A172 (cell line): Measurements from ENCODE around the gene RGL3. TPM values are rescaled to one million over a fixed set of nuclear protein-coding genes. Genes with fewer than 3 reads are reported as not detected.
"Not testable (repeated sequence)": the region's sequence is repeated elsewhere in the genome, so short reads cannot be mapped to it uniquely, and the experiment has no call there.

Experiments used
- DNase-seq: peaks from one replicate; pipeline ENCODE4 v3.0.0-alpha.2; 2015; ENCODE audit warnings: low spot score
- total RNA-seq: library from RNA; depleted of rRNA; stranded (reverse); fragments of >200 nt; shearing (Covaris generic); gene quantifications from 2 replicates; pipeline ENCODE4 v1.2.3, GENCODE V29; 2014

RGL3 gene
- total RNA-seq, 1 experiment from 2014 or later = 4.8 TPM

DNA sequence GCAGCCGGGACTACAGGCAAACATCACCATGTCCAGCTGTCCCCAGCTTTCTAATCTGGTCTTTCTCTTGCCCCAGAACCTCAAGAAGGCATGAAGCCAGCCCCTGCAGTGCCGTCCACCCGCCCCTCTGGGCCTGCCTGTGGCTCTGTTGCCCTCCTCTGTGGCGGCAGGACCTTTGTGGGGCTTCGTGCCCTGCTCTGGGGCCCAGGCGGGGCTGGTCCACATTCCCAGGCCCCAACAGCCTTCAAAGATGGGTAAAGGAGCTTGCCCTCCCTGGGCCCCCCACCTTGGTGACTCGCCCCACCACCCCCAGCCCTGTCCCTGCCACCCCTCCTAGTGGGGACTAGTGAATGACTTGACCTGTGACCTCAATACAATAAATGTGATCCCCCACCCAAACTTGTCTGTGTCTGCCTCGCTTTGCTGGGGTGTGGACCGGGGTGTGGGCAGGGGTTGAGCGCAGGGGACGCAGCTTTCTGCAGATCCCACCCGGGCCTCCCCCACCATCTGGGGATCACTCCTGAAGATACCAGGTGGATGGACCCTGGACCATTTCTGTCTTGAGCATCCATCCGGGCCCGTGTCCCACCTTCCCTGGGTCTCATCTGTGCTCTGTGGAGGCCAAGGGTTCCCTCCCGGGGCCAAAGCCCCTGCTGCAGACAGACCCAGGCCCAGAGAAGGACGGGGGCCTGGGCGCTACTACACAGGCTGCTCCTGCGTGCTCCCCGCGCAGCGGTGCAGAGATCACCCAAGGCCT lies 31.6 kb upstream of the RGL3 start:
- no peak for DNase-seq

- DNase-seq = no peak
These were observed 29.9 kb upstream of the RGL3 start for GRCh38 chr19:11448923-11449554.

- DNase-seq = no peak
These were observed 29.3 kb upstream of the RGL3 start for GRCh38 chr19:11448410-11448809.

DNA sequence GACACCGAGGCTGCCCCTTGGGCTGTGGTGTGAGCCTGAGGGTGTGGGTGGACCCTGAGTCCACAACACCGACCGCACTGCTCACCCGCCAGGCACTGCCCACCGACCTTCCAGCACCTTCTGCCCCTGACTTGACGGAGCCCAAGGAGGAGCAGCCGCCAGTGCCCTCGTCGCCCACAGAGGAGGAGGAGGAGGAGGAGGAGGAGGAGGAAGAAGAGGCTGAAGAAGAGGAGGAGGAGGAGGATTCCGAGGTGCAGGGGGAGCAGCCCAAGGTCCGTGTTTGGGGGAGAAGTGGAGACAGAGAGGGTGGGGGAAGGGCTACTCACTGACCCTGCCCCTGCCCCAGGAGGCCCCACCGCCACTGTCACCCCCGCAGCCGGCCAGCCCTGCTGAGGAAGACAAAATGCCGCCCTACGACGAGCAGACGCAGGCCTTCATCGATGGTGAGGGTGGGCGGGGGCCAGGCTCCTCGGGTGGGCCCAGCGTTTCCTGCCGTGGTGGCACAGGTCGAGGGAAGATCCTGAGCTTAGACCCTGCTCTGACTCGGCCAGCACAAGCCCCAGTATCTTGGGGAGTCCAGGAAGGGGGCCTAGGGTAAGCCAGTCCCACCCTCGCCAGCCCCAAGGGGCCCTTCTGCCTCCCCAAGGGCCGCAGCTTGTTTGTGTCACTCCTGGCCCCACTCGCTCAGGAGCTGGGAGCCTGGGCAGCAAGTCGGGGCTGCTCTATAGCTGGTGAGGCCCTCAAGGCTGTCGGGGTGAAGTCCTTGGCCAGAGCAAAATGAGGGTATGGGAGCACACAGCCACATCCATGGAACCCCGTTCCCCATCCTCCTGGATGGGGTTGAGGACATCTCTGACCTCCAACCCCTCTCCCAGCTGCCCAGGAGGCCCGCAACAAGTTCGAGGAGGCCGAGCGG lies 28.5 kb upstream of the RGL3 start:
- DNase-seq = no peak

DNA sequence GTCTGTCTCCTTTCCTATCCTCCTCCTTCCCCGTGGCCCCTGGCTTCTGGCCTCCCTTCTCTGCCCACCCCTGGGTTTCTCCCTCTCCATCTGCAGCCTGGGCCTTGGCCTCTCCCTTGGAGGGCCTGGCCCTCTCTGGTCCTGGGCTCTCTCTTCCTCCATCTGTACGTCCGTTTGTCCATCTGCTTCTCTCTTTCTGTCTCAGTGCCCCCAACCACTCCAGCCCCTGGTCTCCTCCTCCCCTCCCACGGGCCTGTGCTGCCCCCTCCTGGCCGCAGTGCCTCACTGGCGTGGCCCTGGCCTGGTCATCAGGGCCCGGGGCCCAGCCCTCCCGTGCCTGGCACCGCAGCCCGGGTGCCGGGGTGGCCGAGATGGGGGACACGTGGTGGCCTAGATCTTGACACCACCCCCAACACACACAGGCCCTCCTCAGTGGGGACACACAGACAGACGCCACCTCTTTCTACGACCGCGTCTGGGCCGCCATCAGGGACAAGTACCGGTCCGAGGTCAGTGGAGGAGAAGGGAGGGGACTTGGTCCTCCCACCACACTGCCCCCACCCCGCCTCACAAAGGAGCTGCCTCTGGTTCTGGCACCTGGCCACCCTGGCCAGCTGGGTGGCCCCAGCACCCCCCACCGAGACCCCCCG lies 27.7 kb upstream of the RGL3 start:
- DNase-seq = no peak

DNA sequence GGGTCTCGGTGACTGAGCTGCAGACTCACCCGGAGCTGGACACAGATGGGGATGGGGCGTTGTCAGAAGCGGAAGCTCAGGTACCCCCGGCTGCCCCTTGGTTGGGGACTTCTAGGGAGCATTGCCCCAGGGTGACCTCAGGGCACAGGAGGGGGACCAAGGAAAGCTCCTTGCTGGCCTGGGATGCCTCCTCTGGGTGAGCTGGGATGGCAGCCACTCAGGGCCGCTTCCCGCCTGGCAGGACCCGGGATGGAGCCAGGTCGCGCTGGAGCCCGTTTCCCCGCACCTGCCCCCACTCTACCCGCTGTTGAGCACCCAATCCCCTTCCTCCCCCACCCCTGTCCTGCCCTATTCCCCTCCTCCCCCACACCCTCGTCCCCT lies 27.1 kb upstream of the RGL3 start:
- DNase-seq = no peak

DNA sequence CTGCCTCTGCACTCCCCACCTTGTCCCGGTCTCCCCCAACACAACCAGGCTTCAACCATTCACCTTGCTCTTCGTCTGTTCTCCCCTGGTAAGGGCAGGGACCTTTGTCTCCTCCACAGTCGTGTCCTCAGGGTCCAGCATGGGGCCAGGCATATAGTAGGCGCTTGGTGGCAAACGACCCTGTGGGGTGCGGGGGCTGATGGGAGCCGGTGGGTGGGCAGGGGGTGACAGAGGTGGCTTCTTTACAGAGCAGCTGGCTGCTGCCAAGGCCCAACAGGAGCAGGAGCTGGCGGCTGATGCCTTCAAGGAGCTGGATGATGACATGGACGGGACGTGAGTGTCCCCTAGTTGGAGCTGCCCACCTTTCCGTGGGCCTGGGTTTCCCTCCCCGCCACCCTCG lies 26.0 kb upstream of the RGL3 start:
- no peak for DNase-seq

DNA sequence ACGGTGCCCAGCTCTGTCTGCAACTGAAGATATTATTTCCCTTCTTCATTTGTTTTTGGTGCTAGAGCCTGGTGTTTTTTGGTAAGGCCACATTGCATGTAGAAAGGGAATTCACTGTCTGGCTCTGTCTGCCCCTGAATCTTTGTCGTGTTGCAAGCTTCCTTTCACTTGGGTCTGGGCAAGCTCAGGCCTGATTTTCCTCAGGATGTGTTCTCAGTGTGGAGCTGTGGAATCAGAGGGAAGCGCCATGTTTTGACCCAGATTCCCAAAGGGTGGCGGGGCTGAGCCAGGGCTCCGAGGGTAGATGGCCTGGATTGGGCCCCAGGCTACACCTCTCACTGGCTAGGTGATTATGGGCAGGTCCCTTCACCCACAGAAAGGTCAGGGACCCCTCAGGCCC lies 24.9 kb upstream of the RGL3 start:
- no peak for DNase-seq

- DNase-seq = no peak
These were observed 18.8 kb upstream of the RGL3 start for GRCh38 chr19:11437955-11438354.

DNA sequence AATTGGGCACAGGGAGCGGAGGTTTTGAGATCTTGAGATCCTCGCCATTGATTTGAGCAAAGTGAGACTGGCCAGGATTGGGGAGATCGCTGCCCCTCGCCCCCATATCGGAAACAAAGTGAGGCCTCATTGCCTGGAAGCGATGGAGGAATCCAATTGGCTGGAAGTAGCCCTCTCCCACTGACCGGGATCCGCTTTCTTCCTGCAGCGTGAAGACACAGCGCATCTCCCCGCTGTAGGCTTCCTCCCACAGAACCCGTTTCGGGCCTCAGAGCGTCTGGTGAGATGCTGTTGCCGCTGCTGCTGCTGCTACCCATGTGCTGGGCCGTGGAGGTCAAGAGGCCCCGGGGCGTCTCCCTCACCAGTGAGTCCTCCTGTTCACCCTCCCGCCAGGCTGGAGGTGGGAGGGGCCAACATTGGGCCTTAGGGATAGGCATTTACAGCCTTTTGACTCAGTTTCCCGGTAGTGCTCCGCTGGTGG lies 16.8 kb upstream of the RGL3 start:
- peak; percentile 29 for DNase-seq

DNA sequence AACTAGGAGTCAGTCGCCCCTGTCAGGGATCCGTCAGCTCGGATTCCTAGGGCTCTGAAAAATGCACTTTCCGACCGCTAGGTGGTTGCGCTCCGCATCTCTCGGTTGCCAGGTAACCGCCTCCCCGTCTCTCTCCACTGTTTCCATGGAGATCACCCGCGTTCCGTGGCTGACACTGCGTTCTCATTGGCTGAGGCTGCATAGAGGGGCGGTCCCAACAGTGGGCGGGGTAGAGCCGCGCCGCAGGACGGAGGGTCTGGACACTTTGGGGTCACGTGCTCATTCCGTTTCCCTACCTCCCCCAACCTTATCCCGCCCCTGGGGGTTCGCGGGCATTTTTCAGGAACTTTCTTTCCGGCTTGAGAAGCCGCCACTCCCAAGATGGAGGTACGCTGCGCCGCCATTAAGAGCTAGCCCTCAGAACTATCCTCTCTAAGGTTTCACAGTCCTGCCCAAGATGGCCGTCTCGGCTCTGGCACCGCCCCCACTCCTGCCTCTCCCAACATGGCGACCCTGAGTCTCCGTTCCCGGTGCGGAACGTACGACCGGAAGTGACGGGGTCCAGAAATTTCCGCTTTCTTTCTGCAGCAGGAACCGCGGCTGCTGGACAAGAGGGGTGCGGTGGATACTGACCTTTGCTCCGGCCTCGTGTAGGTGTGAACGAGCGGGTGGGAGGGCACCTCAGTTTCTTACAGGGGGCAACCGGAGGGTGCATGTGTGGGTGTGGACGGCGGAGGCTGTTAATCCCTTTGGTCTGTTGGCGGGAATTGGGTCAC lies 16.1 kb upstream of the RGL3 start, which contains the start of the genes ODAD3 and PRKCSH:
Gene ODAD3, minus strand, starts transcription at position 65 of the 776 bp plus-strand sequence. CDS start 105 bp downstream, outside the sequence.
Gene PRKCSH, plus strand, starts transcription at position 579 of the 776 bp plus-strand sequence. CDS start 483 bp downstream, outside the sequence.
- DNase-seq = peak; percentile 100

- no peak for DNase-seq
These were observed 15.6 kb upstream of the RGL3 start for GRCh38 chr19:11434703-11435056.

DNA sequence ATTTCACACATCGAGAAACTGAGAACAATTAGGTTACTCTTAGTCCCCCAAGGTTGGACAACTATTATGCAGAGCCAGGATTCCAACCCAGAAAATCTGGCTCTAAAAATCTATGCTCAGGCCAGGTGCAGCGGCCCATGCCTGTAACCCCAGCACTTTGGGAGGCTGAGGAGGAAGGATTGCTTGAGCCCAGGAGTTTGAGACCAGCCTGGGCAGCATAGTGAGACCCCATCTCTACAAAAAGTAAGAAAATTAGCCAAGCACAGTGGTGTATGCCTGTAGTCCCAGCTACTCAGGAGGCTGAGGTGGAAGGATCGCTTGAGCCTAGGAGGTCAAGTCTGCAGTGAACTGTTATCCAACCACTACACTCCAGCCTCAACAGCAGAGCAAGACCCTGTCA lies 14.4 kb upstream of the RGL3 start:
- DNase-seq = not testable (repeated sequence)

GRCh38 chr19:11426656-11427055 lies 7.5 kb upstream of the RGL3 start:
- no peak for DNase-seq

- no peak for DNase-seq
These were observed 6.8 kb upstream of the RGL3 start for GRCh38 chr19:11425719-11426457.

- DNase-seq = no peak
These were observed 4.7 kb upstream of the RGL3 start for GRCh38 chr19:11423791-11424181.

GRCh38 chr19:11423164-11423790 lies 4.2 kb upstream of the RGL3 start:
- DNase-seq = no peak

- DNase-seq = no peak
These were observed 3.3 kb upstream of the RGL3 start for GRCh38 chr19:11422163-11423065.
